ENCODE measurements around the gene SNX14.

- no peak for TF ChIP-seq CTCF (IDR thresholded peaks at IDR 0.05)
- no peak for TF ChIP-seq POLR2A (IDR thresholded peaks at IDR 0.05)
These were observed 16.7 kb upstream of the SNX14 start for GRCh38 chr6:85610182-85610895.

All from heart left ventricle (tissue), 13 donors.